Parathyroid adenoma (tissue), 2 donors: ENCODE measurements around the gene UBE2C.

Source experiments
- H2AFZ ChIP-seq: fragments of 300-600 bp; sonication (generic); one replicate; pipeline ENCODE4 v1.7.0; 2017; ENCODE audit warnings: antibody characterized with exemption, mild to moderate bottlenecking
- H3K27ac ChIP-seq: fragments of 300-600 bp; sonication (generic); one replicate; pipeline ENCODE4 v1.7.0; 2017
- H3K27me3 ChIP-seq: fragments of 300-600 bp; sonication (generic); one replicate; pipeline ENCODE4 v1.7.0; 2017; ENCODE audit warnings: low read length; ENCODE audit not compliant: control insufficient read depth, insufficient read depth
- H3K36me3 ChIP-seq: fragments of 300-600 bp; sonication (generic); one replicate; pipeline ENCODE4 v1.7.0; 2017; ENCODE audit warnings: low read length; ENCODE audit not compliant: control insufficient read depth, insufficient read depth
- H3K4me1 ChIP-seq: fragments of 300-600 bp; sonication (generic); one replicate; pipeline ENCODE4 v1.7.0; 2017; ENCODE audit warnings: control low read depth
- H3K4me2 ChIP-seq: fragments of 300-600 bp; sonication (generic); one replicate; pipeline ENCODE4 v1.7.0; 2017; ENCODE audit warnings: low read length
- H3K4me3 ChIP-seq: fragments of 300-600 bp; sonication (generic); one replicate; pipeline ENCODE4 v1.7.0; 2017; ENCODE audit warnings: low read depth, low read length
- H3K79me2 ChIP-seq: fragments of 300-600 bp; sonication (generic); one replicate; pipeline ENCODE4 v1.7.0; 2017; ENCODE audit warnings: control low read depth
- H3K9ac ChIP-seq: fragments of 300-600 bp; sonication (generic); one replicate; pipeline ENCODE4 v1.7.0; 2017; ENCODE audit warnings: mild to moderate bottlenecking
- H3K9me3 ChIP-seq: fragments of 300-600 bp; sonication (generic); one replicate; pipeline ENCODE4 v1.7.0; 2017; ENCODE audit warnings: low read length; ENCODE audit not compliant: control insufficient read depth
- TF ChIP-seq, protein P1 (sequence below): fragments of 300-600 bp; sonication (generic); IDR thresholded peaks from one replicate; pipeline ENCODE4 v1.7.0; 2017; ENCODE audit warnings: antibody characterized with exemption, mild to moderate bottlenecking
- donor health status: primary hyperparathyroidism.

Gene UBE2C

DNA sequence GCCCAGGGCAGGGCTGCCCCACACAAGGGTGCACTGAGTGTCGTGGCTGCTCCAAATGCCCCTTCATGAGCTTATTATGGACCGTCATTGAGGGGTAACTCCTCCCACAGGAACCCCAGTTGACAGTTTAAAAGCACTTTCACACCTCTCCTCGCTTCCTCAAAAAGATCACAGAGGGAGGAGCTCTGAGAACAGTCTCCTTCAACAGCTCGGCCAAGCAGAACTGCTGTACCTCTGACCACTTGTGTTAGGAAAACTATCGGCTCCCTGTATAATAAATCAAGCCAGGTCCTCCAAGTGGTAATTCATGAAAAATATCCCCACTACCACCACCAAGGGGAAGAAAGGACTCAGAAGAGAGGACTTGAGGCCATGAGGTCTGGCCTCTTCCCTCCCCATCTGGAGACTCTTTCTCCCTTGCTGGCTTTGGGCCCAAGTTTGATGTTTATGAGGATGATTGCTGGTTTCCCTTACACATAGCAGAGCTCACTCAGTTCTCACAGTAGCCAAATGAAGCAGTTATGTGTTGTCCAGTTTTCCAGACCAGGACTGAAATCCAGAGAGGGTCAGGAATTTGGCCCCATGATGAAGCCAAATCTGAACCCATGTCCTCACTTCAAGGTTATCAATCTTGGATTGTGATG lies 29.8 kb downstream of the UBE2C start:
- Histone ChIP-seq H3K9ac (no peak overlapping the region), H3K36me3 (no peaks in the 10 kb centered on the region), H3K79me2 (peaks cover 3% of the 10 kb centered on the region), H3K4me2 (no peak overlapping the region), H2AFZ (no peak overlapping the region), H3K27me3 (no peaks in the 10 kb centered on the region), H3K4me3 (no peak overlapping the region), H3K27ac (no peak overlapping the region), H3K4me1 (no peaks in the 10 kb centered on the region), H3K9me3 (no peaks in the 10 kb centered on the region)
- TF ChIP-seq, protein P1, sequence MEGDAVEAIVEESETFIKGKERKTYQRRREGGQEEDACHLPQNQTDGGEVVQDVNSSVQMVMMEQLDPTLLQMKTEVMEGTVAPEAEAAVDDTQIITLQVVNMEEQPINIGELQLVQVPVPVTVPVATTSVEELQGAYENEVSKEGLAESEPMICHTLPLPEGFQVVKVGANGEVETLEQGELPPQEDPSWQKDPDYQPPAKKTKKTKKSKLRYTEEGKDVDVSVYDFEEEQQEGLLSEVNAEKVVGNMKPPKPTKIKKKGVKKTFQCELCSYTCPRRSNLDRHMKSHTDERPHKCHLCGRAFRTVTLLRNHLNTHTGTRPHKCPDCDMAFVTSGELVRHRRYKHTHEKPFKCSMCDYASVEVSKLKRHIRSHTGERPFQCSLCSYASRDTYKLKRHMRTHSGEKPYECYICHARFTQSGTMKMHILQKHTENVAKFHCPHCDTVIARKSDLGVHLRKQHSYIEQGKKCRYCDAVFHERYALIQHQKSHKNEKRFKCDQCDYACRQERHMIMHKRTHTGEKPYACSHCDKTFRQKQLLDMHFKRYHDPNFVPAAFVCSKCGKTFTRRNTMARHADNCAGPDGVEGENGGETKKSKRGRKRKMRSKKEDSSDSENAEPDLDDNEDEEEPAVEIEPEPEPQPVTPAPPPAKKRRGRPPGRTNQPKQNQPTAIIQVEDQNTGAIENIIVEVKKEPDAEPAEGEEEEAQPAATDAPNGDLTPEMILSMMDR, result no peak

DNA sequence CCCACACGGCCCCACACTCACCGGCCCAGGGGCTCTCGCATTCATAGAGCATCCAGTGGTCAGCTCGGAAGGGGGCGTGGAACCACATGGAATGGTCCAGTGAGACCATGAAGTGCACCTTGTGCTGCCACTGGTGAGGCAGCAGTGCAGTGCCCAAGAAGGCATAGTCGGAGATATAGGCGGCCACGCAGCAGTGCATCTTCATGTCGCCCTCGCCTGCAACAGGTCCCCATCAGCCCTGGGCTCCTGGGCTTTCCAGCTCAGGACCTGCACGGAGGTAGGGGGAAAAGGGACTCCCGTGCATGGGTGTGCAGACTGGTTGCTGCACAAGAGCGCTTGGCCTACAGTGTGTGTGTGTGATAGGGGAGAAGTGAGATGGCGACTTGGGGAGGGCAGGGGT lies 31.1 kb downstream of the UBE2C start:
- no peak overlapping the region for H3K27ac ChIP-seq
- H3K27me3 ChIP-seq, result no peaks in the 10 kb centered on the region
- no peak overlapping the region for H3K4me3 ChIP-seq
- no peaks in the 10 kb centered on the region for H3K9me3 ChIP-seq
- H2AFZ ChIP-seq, result no peak overlapping the region
- peaks cover 3% of the 10 kb centered on the region for H3K79me2 ChIP-seq
- no peak overlapping the region for H3K4me2 ChIP-seq
- no peaks in the 10 kb centered on the region for H3K4me1 ChIP-seq
- no peak overlapping the region for H3K9ac ChIP-seq
- no peaks in the 10 kb centered on the region for H3K36me3 ChIP-seq
- TF ChIP-seq, protein P1, result no peak

DNA sequence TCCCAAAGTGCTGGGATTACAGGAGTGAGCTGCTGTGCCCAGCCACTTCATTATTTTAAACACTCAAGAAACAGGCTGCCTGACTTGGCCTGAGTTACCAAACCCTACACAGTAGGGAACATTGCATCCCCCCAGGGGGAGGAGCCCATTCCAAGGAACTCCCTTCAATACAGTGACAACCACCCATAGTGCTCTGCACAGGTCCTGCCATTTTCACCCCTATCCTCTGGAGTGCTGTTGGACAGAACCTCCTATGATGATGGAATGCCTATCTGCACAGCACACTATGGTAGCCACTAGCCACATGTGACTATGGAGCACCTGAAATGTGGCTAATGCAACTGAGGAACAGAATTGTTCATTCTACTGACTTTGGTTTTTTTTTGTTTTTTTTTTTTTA lies 33.0 kb downstream of the UBE2C start:
- H3K27ac ChIP-seq, result no peak overlapping the region
- H3K27me3 ChIP-seq, result no peaks in the 10 kb centered on the region
- no peak overlapping the region for H2AFZ ChIP-seq
- no peak overlapping the region for H3K9ac ChIP-seq
- peaks cover 12% of the 10 kb centered on the region for H3K79me2 ChIP-seq
- no peak overlapping the region for H3K4me3 ChIP-seq
- TF ChIP-seq, protein P1, result no peak
- H3K9me3 ChIP-seq, result no peaks in the 10 kb centered on the region
- H3K4me1 ChIP-seq, result no peaks in the 10 kb centered on the region
- H3K36me3 ChIP-seq, result no peaks in the 10 kb centered on the region
- H3K4me2 ChIP-seq, result no peak overlapping the region

DNA sequence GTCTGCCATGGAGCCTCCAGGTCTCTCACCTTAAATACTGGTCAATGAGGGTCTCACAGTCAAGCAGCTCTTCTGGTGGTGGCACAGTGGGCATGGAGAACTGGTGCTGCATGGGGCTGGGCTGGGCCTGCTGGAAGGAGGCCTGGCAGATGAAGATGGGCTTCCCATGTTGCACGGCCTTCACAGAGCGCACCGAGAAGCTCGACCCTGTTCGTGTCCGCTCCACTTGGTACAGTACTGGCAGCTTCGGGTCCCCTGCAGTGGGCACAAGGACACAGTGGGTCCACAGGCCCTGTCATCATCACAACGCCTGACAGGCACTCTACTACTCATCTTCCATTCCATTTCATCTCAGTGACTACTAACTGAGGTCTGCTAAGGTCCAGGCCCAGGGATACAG lies 36.0 kb downstream of the UBE2C start:
- Histone ChIP-seq H3K9ac (no peak overlapping the region), H3K4me2 (no peak overlapping the region), H3K27ac (no peak overlapping the region), H2AFZ (no peak overlapping the region), H3K4me3 (no peak overlapping the region), H3K9me3 (no peaks in the 10 kb centered on the region), H3K27me3 (no peaks in the 10 kb centered on the region), H3K79me2 (peaks cover 12% of the 10 kb centered on the region), H3K36me3 (no peaks in the 10 kb centered on the region), H3K4me1 (no peaks in the 10 kb centered on the region)
- TF ChIP-seq, protein P1, result no peak

DNA sequence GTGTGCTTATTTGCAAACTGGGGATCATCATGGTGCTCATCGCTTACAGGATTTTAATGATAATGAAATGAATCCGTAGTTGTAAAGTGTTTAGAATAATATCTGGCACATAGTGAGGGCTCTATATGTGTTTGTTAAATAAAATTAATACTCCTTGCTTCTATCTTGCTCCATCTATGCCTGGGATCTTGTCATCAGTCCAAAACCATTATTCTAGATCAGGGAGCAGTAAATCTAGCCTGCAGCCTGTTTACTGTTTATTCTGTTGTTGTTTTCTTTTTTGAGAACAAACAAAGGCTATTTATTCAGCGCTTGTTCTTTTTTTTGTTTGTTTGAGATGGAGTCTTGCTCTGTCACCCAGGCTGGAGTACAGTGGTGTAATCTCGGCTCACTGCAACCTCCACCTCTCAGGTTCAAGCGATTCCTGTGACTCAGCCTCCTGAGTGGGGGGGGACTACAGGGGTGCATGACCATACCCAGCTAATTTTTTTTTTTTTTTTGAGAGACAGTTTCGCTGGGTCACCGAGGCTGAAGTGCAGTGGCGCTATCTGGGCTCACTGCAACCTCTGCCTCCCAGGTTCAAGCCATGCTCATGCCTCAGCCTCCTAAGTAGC lies 36.6 kb downstream of the UBE2C start:
- H3K27me3 ChIP-seq, result no peaks in the 10 kb centered on the region
- no peaks in the 10 kb centered on the region for H3K9me3 ChIP-seq
- peaks cover 12% of the 10 kb centered on the region for H3K79me2 ChIP-seq
- no peak overlapping the region for H2AFZ ChIP-seq
- H3K4me3 ChIP-seq, result no peak overlapping the region
- no peak overlapping the region for H3K27ac ChIP-seq
- TF ChIP-seq, protein P1, result no peak
- H3K9ac ChIP-seq, result no peak overlapping the region
- H3K4me1 ChIP-seq, result no peaks in the 10 kb centered on the region
- H3K36me3 ChIP-seq, result no peaks in the 10 kb centered on the region
- H3K4me2 ChIP-seq, result no peak overlapping the region
